Stomach (tissue), 9 donors: Measurements from ENCODE around the gene LIN7C. TPM values are rescaled to one million over a fixed set of nuclear protein-coding genes. Genes with fewer than 3 reads are reported as not detected.
"Not testable (repeated sequence)": the region's sequence is repeated elsewhere in the genome, so short reads cannot be mapped to it uniquely, and the experiment has no call there.

ENCODE experiments used
- DNase-seq, 2 donors: peaks; one replicate each; pipeline versions ENCODE4 v3.0.0 to v3.0.0-alpha.2; 2013 to 2019
- H3K27ac ChIP-seq, 5 donors: fragments of 200-600 bp in 4 of 5; sonication (generic) in 4 of 5; one replicate each; pipeline ENCODE4 v1.5.1; 2013 to 2019; ENCODE audit warnings: mild to moderate bottlenecking in 1 of 5, moderate library complexity in 1 of 5
- H3K27me3 ChIP-seq, 3 donors: fragments of 200-600 bp; sonication (generic); one replicate each; pipeline ENCODE4 v1.5.1; 2017 to 2019; ENCODE audit warnings: mixed run types in 1 of 3
- H3K36me3 ChIP-seq, 4 donors: fragments of 200-600 bp; sonication (generic); 1 replicate in 3 of 4; 2 replicates in 1 of 4; pipeline ENCODE4 v1.5.1; 2016 to 2019
- H3K4me1 ChIP-seq, 4 donors: fragments of 200-600 bp; sonication (generic); one replicate each; pipeline ENCODE4 v1.5.1; 2016 to 2019
- H3K4me3 ChIP-seq, 4 donors: fragments of 200-600 bp; sonication (generic) in 3 of 4; one replicate each; pipeline ENCODE4 v1.5.1; 2016 to 2019; ENCODE audit warnings: mild to moderate bottlenecking in 1 of 4
- H3K9me3 ChIP-seq, 4 donors: fragments of 200-600 bp; sonication (generic); one replicate each; pipeline ENCODE4 v1.5.1; 2016 to 2019
- CTCF ChIP-seq, 7 experiments: fragments of 450-650 bp in 4 of 7; fragments of 200-600 bp in 3 of 7; sonication (generic) in 3 of 7; IDR thresholded peaks; one replicate each; pipeline ENCODE4 v1.5.1; 2016 to 2019; ENCODE audit warnings: antibody characterized with exemption in 7 of 7, control low read depth in 2 of 7, mild to moderate bottlenecking in 1 of 7
- EP300 ChIP-seq: sonication (generic); formaldehyde crosslinking; IDR thresholded peaks from one replicate; pipeline ENCODE4 v1.6.1; 2017; ENCODE audit warnings: antibody characterized with exemption
- POLR2A ChIP-seq, 4 donors: fragments of 450-650 bp; IDR thresholded peaks; one replicate each; pipeline ENCODE4 v1.6.1; 2016; ENCODE audit warnings: antibody characterized with exemption in 4 of 4, control low read depth in 2 of 4, mild to moderate bottlenecking in 1 of 4, moderate library complexity in 1 of 4
- POLR2AphosphoS5 ChIP-seq, 3 donors: sonication (generic); formaldehyde crosslinking; IDR thresholded peaks; one replicate each; pipeline ENCODE4 v1.6.1; 2016; ENCODE audit warnings: antibody characterized with exemption in 3 of 3
- WGBS, 5 donors: extraction: QIAGEN DNeasy Blood & Tissue Kit in 3 of 5; methylation state at CpG; one replicate each; pipeline versions ENCODE4 v1.1.5 to v1.1.7; 2013 to 2018; 5-methylcytosine and 5-hydroxymethylcytosine counted together
- intact Hi-C: fragments of 100-400 bp; cut with DNase I; formaldehyde crosslinking; loops from one replicate; pipeline ENCODE4 v1.15.1; 2023; ENCODE audit warnings: low total_unique reads
- polyA plus RNA-seq, 3 donors: library from polyadenylated mRNA; stranded (reverse); fragments of 200-250 nt; gene quantifications; one replicate each; pipeline ENCODE4 v1.2.3, GENCODE V29; 2013
- total RNA-seq, 5 donors: library from RNA; depleted of rRNA; stranded (reverse); fragments of >200 nt; gene quantifications; one replicate each; pipeline versions ENCODE4 v1.1.0 to v1.2.3, GENCODE V29; 2014 to 2016
- donor health status: healthy with polysubstance abuse.
- donor health status: Bipolar disorder and iron deficiency.
- donor health status: healthy.

The LIN7C gene
- total and polyA plus RNA-seq, 8 donors = 7.2 to 106 (median 17.5) TPM

GRCh38 chr11:27451244-27451965 is 55.2 kb downstream of the LIN7C start:
- Histone ChIP-seq H3K27ac (peak overlapping the region in 1 of 5 donors; percentile 3), H3K36me3 (no peaks in the 10 kb centered on the region), H3K4me3 (no peak overlapping the region), H3K27me3 (no peaks in the 10 kb centered on the region), H3K4me1 (peaks cover 2 to 53% (median 33%) of the 10 kb centered on the region in 4 donors), H3K9me3 (no peaks in the 10 kb centered on the region)
- intact Hi-C loops = no loop called here
- DNase-seq = no peak
- TF ChIP-seq POLR2A (IDR thresholded peaks at IDR 0.05) = no peak
- TF ChIP-seq CTCF (IDR thresholded peaks at IDR 0.05) = no peak
- no peak for TF ChIP-seq EP300
- no peak for TF ChIP-seq POLR2AphosphoS5 (IDR thresholded peaks at IDR 0.05)
- WGBS, 5 donors = 73 to 94% (median 81%) methylated on average over 1 of the region's 1 CpG

- H3K27me3 ChIP-seq, H3K9me3 ChIP-seq, H3K36me3 ChIP-seq, H3K4me3 ChIP-seq, intact Hi-C loops, H3K27ac ChIP-seq, DNase-seq: not testable (repeated sequence)
- WGBS, 5 donors = 97 to 100% (median 97%) methylated on average over 5 of the region's 5 CpGs
- H3K4me1 ChIP-seq = peaks cover 0 to 41% (median 24%) of the 10 kb centered on the region in 4 donors
Measured at GRCh38 chr11:27448184-27448540, 58.4 kb downstream of the LIN7C start.

- no peaks in the 10 kb centered on the region for H3K36me3 ChIP-seq
- TF ChIP-seq EP300 = no peak
- TF ChIP-seq CTCF (IDR thresholded peaks at IDR 0.05) = no peak
- TF ChIP-seq POLR2A (IDR thresholded peaks at IDR 0.05) = no peak
- TF ChIP-seq POLR2AphosphoS5 (IDR thresholded peaks at IDR 0.05) = no peak
- H3K27me3 ChIP-seq = no peaks in the 10 kb centered on the region
- 82 to 93% (median 86%) methylated on average over 5 of the region's 5 CpGs for WGBS, 5 donors
- no peaks in the 10 kb centered on the region for H3K9me3 ChIP-seq
- intact Hi-C loops = no loop called here
- H3K4me1 ChIP-seq = peaks cover 0 to 46% (median 27%) of the 10 kb centered on the region in 4 donors
- no peak overlapping the region for H3K27ac ChIP-seq
- DNase-seq = no peak
- no peak overlapping the region for H3K4me3 ChIP-seq
Measured at GRCh38 chr11:27447288-27448183, 59.0 kb downstream of the LIN7C start.

GRCh38 chr11:27445625-27446024 is 60.9 kb downstream of the LIN7C start:
- intact Hi-C loops = no loop called here
- Histone ChIP-seq H3K36me3 (no peaks in the 10 kb centered on the region), H3K9me3 (no peaks in the 10 kb centered on the region), H3K4me3 (no peak overlapping the region), H3K4me1 (peaks cover 0 to 31% (median 18%) of the 10 kb centered on the region in 4 donors), H3K27me3 (no peaks in the 10 kb centered on the region), H3K27ac (no peak overlapping the region)
- no peak for DNase-seq
- WGBS, 5 donors = 90 to 97% (median 94%) methylated on average over 4 of the region's 4 CpGs
- TF ChIP-seq EP300 (no peak), POLR2A (IDR thresholded peaks at IDR 0.05) (no peak), CTCF (IDR thresholded peaks at IDR 0.05) (no peak), POLR2AphosphoS5 (IDR thresholded peaks at IDR 0.05) (no peak)
